CD4-positive, alpha-beta T cell treated with Interleukin-10 for 1 hour (primary cell): ENCODE results near the gene ARHGEF16.

Experiments
- DNase-seq: peaks from one replicate; pipeline ENCODE4 v3.0.0-alpha.2; 2020

Gene ARHGEF16

GRCh38 chr1:3423245-3423829 lies 31.1 kb upstream of the ARHGEF16 start:
- no peak for DNase-seq

GRCh38 chr1:3423896-3424611 lies 30.4 kb upstream of the ARHGEF16 start:
- DNase-seq = no peak

GRCh38 chr1:3425486-3426215 lies 28.8 kb upstream of the ARHGEF16 start:
- DNase-seq = no peak

- DNase-seq = no peak
Measured at GRCh38 chr1:3426956-3427535, 27.4 kb upstream of the ARHGEF16 start.

- DNase-seq = no peak
Measured at GRCh38 chr1:3427711-3428704, 26.5 kb upstream of the ARHGEF16 start.

- DNase-seq = no peak
Measured at GRCh38 chr1:3428899-3429298, 25.6 kb upstream of the ARHGEF16 start.

GRCh38 chr1:3429320-3429719 lies 25.1 kb upstream of the ARHGEF16 start:
- no peak for DNase-seq

- no peak for DNase-seq
Measured at GRCh38 chr1:3429766-3430165, 24.7 kb upstream of the ARHGEF16 start.

- DNase-seq = no peak
Measured at GRCh38 chr1:3430406-3430805, 24.1 kb upstream of the ARHGEF16 start.

- no peak for DNase-seq
Measured at GRCh38 chr1:3430820-3431219, 23.6 kb upstream of the ARHGEF16 start.

GRCh38 chr1:3431266-3431665 lies 23.2 kb upstream of the ARHGEF16 start:
- no peak for DNase-seq

GRCh38 chr1:3431686-3432085 lies 22.8 kb upstream of the ARHGEF16 start:
- no peak for DNase-seq

- DNase-seq = no peak
Measured at GRCh38 chr1:3432306-3432705, 22.2 kb upstream of the ARHGEF16 start.

GRCh38 chr1:3433076-3433475 lies 21.4 kb upstream of the ARHGEF16 start:
- no peak for DNase-seq

GRCh38 chr1:3433596-3434320 lies 20.7 kb upstream of the ARHGEF16 start:
- DNase-seq = no peak

GRCh38 chr1:3434406-3435110 lies 19.9 kb upstream of the ARHGEF16 start:
- no peak for DNase-seq

GRCh38 chr1:3435666-3436065 lies 18.8 kb upstream of the ARHGEF16 start:
- no peak for DNase-seq

GRCh38 chr1:3436451-3436850 lies 18.0 kb upstream of the ARHGEF16 start:
- no peak for DNase-seq

GRCh38 chr1:3436901-3437300 lies 17.6 kb upstream of the ARHGEF16 start:
- DNase-seq = no peak

GRCh38 chr1:3438661-3439180 lies 15.7 kb upstream of the ARHGEF16 start:
- no peak for DNase-seq
